GM21515 (cell line): ENCODE measurements around the gene TWIST2.

Experiments used
- ATAC-seq: cut with Tn5 transposase; IDR thresholded peaks from one replicate; pipeline ENCODE4 v1.9.1; 2021; ENCODE audit not compliant: unreplicated experiment

TWIST2 gene

GRCh38 chr2:238847841-238848690 lies at the start of gene TWIST2:
TWIST2 (plus strand) TSS chr2:238848085; CDS start chr2:238848216, 131 bp downstream.
- no peak for ATAC-seq

DNA sequence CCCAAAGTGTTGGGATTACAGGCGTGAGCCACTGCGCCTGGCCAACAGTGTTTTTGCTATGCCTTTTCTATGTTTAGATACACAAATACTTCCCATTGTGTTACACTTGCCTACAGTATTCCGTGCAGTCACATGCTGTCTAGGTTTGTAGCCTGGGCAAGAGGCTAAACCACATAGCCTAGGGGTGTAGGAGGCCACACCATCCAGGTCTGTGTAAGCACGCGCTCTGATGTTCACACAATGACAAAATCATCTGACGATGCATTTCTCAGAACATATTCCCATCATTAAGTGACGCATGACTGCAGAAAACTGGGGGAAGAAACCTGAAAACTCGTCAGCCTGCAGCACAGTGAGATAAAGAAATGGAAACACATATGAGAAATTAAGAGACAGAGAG lies 46.1 kb upstream of the TWIST2 start:
- ATAC-seq = no peak

DNA sequence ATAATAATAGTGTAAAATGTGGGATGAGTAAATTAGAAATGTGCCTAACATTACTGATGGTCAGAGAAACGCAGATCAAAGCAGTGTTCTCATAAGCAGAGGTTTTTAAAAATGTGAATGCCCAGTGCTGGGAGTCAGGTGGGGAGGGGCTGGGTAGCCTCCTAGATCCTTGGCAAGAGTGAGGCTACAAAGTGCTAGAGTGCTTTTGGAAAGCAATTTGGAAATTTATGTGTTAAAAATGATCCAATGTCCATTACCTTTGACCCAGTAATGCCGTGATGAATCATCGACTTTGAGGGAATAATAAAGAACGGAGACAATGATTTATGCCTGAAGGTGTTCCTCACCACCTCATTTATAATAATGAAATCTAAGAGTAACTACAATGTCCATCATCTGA lies 44.9 kb upstream of the TWIST2 start:
- no peak for ATAC-seq

DNA sequence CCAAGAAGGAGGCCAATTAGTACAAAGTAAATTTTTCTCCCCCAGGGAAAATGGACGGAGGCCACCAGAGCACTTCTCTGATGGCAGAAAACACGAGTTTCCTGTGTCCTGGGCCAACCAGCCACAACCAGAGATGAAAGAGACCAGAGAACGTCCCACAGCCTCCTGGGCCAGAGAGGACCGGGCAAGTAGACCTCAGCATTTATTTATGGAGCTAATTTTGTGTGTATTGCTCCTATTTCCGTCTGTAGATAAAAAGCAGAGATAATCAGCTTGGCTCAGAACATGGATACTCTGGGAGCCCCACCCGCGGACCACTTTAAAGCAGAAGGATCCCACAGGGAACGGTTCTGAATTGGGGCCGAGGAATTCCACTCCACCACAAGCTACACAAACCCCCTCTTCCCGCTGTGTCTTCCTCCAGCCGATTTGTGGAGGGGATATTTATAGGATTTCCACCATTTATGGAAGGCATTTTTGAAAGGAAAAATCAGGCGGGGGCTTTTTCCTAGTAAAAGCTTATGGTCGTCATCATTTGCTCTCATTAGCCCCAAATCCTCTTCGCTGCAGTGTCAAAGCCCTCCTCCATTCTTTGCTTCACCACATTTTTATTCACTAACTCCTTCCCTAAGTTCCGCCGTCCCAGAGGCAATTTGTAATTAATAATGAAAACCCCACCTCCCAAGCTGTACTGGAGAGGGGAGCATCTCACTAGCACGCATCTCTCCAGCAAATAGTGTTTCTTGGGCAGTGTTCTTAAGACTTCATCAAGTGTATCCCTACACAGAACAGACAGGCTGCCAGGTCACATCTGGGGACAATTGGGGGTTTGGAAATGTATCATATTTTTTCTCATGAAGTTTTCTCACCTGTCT lies 43.7 kb upstream of the TWIST2 start:
- ATAC-seq = no peak

GRCh38 chr2:238808761-238809160 lies 39.1 kb upstream of the TWIST2 start:
- ATAC-seq = no peak

- no peak for ATAC-seq
Observed at GRCh38 chr2:238810321-238810720, 37.6 kb upstream of the TWIST2 start.

DNA sequence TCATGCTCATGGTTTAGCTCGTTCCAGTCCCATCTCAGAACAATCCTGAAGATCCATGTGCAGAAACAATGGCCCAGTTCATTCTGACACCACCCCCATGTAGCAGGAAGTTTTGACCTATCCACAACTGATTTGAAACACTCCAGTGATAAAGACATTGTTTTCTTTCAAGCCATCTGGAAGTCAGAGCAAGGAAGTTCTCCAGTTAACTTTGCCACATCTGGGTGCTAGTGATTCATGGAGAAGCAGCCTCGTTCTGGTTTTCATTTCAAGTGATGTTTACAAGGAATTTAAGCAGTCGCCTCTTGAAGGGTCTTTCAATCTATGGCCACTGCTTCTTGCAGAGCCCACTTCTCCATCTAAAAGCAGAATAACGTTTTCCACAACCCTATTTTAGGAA lies 36.6 kb upstream of the TWIST2 start:
- ATAC-seq = no peak

DNA sequence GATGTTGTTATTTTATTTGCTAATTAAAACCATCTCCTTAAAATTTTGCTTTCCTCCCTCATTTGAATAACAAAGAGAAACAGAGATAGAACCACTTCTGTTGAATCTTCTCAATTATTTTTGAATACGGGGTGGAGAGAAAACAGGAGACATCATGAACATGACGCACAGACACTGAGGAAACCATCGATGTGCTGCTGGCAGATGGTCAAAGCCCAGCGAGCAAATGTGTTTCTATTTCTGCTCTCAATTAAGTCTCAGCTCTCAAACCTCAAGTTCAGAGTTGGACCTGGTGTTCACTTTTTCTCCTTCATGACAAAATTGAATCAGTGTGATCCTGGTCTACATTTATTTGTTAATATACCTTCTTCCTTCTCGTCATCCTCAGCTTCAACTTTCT lies 36.1 kb upstream of the TWIST2 start:
- ATAC-seq = no peak

DNA sequence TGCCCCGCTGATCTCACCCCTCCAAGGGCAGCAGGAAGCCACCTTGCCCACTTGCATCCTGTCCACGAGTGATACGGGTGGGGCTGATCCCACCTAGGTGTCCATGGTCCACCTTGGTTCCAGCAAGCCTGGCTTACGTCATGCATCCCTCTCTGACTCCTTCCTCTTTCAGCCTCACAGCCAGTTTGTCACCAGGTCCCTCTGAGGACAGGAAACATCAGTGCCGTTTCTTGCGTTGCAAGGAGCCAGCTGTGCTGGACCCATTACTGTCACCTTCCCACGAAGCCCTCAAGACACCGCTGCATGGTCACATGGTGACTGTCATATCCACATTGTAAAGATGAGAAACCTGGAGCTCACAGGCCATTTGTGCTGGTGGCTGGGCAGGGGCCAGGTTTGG lies 34.8 kb upstream of the TWIST2 start:
- ATAC-seq = no peak

- no peak for ATAC-seq
Observed at GRCh38 chr2:238814815-238815214, 33.1 kb upstream of the TWIST2 start.

GRCh38 chr2:238816291-238816690 lies 31.6 kb upstream of the TWIST2 start:
- ATAC-seq = no peak

DNA sequence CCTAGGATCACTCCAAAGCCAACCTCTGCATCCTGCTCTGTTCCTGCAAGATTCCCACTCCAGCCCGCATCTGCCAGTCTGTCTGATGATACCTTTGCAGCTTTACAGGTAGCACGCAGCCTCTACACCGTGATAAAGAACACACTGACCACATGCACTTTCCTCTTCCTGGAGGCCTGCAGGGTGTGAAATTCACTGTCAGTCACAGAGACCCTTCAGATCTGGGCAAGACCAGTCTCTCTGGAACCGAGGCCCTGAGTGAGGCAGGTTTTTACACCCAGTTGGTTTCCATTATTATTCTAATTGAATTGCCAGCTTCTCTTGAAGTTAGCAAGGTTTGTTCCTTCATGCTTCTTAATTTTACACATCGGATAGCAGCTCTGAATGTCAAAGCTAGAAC lies 30.5 kb upstream of the TWIST2 start:
- no peak for ATAC-seq

- ATAC-seq = no peak
Observed at GRCh38 chr2:238817891-238818290, 30.0 kb upstream of the TWIST2 start.

GRCh38 chr2:238818561-238818960 lies 29.3 kb upstream of the TWIST2 start:
- no peak for ATAC-seq

DNA sequence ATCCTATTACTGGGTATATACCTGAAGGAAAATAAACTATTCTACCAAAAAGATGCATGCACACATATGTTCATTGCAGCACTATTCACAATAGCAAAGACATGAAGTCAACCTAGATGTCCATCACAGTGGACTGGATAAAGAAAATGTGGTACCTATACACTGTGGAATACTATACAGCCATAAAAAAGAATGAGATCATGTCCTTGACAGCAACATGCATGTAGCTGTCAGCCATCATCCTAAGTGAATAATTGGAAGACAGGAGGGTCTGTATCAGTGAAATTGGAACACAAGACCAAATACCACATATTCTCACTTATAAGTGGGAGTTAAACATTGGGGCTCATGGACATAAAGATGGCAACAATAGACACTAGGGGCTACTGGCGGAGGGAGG lies 27.7 kb upstream of the TWIST2 start:
- no peak for ATAC-seq

- no peak for ATAC-seq
Observed at GRCh38 chr2:238820916-238821315, 27.0 kb upstream of the TWIST2 start.

DNA sequence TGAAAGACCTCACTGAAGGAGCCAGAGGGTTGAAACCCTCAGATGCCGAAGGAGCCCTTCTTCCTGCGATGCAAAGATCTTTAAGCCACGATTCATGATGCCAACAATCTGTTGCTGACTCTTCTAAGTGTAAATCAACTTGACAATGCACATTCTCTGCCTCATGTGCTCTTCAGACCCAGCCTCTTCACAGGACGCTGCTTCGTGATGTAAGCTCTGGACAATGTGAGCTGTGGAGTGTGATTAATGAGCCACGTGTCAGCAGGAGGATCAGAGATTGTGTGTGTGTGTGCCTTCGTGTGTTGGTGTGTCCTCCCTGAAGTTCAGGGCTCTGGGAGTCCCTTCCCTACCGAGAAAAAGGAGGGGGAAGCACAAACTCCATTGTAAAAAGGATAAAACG lies 26.5 kb upstream of the TWIST2 start:
- no peak for ATAC-seq

DNA sequence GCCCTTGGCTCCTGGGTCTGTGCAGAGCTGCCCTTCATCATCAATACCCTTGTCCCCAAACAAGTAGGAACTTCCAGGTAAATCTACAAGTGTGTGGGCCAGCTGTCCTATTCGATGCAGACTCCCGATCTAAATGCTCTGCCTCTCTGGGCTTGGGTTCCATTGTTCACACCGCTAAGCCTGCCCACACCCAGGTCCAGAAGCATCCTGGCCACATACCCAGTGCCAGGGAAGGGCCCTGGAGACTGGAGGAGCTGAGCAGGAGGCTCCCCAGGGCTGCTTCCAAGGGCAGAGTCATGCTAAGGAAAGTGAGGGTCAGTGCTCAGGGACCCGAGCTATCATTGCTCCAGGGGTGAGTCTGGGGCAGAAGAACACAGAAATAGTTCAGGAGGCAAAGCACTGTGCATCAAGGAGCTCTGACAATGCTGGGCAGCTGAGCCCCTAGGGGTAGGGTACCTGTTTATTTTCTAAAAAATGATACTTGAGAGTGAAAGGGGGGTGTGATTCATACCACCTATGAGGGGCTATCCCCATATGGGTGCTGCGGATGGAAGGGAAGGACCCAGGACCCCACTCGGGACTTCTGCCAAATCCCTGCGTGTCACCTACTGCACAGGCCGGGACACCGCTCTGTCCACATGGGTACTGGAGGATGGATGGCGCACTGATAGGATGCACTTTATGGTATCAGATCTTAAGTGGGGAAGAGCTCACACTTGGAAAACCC lies 25.8 kb upstream of the TWIST2 start:
- no peak for ATAC-seq

- no peak for ATAC-seq
Observed at GRCh38 chr2:238822955-238823354, 24.9 kb upstream of the TWIST2 start.

DNA sequence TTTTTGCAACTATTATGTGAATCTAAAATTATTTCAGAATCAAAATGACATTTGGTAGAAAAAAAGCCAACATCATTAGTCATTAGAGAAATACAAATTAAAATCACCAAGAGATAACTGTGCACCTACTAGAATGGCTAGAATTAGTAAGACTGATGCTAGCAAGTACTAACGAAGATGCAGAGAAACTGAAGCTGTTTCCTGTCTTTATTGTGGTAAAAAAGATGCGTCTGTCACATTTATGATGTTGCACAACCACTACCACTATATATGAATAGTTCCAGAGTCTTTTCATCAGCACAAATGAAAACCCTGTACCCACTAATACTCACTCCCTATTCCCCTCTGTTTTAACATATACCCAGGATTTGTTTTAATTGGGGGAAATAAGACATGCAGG lies 16.7 kb upstream of the TWIST2 start:
- no peak for ATAC-seq

DNA sequence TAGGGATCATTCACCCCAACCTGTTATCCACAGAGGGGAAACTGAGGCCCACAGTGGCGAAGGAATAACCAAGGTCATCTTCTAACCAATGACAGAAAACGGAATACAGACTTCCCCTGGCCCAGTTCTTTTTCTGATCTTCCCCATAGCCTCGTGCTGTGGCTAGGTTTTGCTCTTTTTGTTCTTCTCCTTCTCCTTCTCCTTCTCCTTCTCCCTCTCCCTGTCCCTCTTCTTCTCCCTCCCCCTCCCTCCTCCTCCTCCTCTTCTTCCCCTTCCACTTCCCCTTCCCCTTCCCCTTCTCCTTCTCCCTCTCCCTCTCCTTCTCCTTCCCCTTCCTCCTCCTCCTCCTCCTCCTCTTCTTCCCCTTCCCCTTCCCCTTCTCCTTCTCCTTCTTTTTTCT lies 12.9 kb upstream of the TWIST2 start:
- ATAC-seq = no peak
